Psoas muscle (tissue), 8 donors: Measurements from ENCODE around the gene CAMTA1. TPM values are rescaled to one million over a fixed set of nuclear protein-coding genes. Genes with fewer than 3 reads are reported as not detected.

Experiments used
- ATAC-seq, 4 donors: fragments of 200-7000 bp; cut with Tn5 transposase; one replicate each; pipeline ENCODE4 v1.9.1; 2020; ENCODE audit warnings: moderate library complexity in 3 of 4, mild to moderate bottlenecking in 2 of 4
- DNase-seq, 2 donors: peaks; one replicate each; pipeline ENCODE4 v3.0.0-alpha.2; 2020
- H3K27ac ChIP-seq: fragments of 200-600 bp; one replicate; pipeline ENCODE4 v1.8.0; 2022
- H3K27me3 ChIP-seq, 3 donors: fragments of 200-600 bp in 1 of 3; one replicate each; pipeline versions ENCODE4 v1.6.1 to v1.8.0; 2013 to 2022; ENCODE audit warnings: low read length in 2 of 3, mild to moderate bottlenecking in 2 of 3, moderate library complexity in 1 of 3; ENCODE audit not compliant: insufficient read depth in 3 of 3
- H3K36me3 ChIP-seq, 2 donors: fragments of 200-600 bp in 1 of 2; one replicate each; pipeline versions ENCODE4 v1.6.1 to v1.8.0; 2013 to 2022; ENCODE audit warnings: low read depth in 1 of 2, mild to moderate bottlenecking in 1 of 2, moderate library complexity in 1 of 2; ENCODE audit not compliant: insufficient read depth in 1 of 2
- H3K4me1 ChIP-seq: fragments of 200-600 bp; one replicate; pipeline ENCODE4 v1.8.0; 2022
- H3K4me3 ChIP-seq: fragments of 200-600 bp; one replicate; pipeline ENCODE4 v1.8.0; 2022; ENCODE audit warnings: mild to moderate bottlenecking
- H3K9me3 ChIP-seq: fragments of 200-600 bp; one replicate; pipeline ENCODE4 v1.8.0; 2022
- WGBS, 3 donors: extraction: QIAGEN DNeasy Blood & Tissue Kit; methylation state at CpG; one replicate each; pipeline versions ENCODE4 v1.1.6 to v1.1.7; 2013; 5-methylcytosine and 5-hydroxymethylcytosine counted together
- intact Hi-C, 2 donors: fragments of 100-400 bp; cut with DNase I; formaldehyde crosslinking; loops; one replicate each; pipeline versions ENCODE4 v1.11.0 to v1.14.2; 2022
- polyA plus RNA-seq, 3 donors: library from polyadenylated mRNA; stranded (reverse); fragments of 200-250 nt; gene quantifications; one replicate each; pipeline ENCODE4 v1.2.3, GENCODE V29; 2013
- total RNA-seq, 4 donors: library from RNA; stranded (reverse); fragmentation: NEBNext Ultra II Directional in 2 of 4; extraction: Animal tissue kit (Norgen Biotek cat#: 25700) in 2 of 4; gene quantifications; one replicate each; pipeline versions ENCODE4 v1.2.1 to v1.2.4, GENCODE V29; 2021 to 2023
- TF ChIP-seq, protein P1 (sequence below): fragments of 200-600 bp; IDR thresholded peaks from one replicate; pipeline ENCODE4 v1.8.0; 2022; ENCODE audit warnings: antibody characterized with exemption
- donor health status: healthy with polysubstance abuse.
- donor health status: DM: no; HTN: no; CAD: no; lungs with moderate emphysema.
- donor health status: Bipolar disorder and iron deficiency.
- donor health status: healthy.
- donor health status: DM: yes; HTN: yes; CAD: no.
- donor health status: DM: no; HTN: no; CAD: no.
- donor health status: DM: no; HTN: no; CAD: no.
- donor health status: DM: yes; HTN: yes; CAD: no.

CAMTA1 gene
- total and polyA plus RNA-seq, 7 donors: 64.6 to 206 (median 76.5) TPM

DNA sequence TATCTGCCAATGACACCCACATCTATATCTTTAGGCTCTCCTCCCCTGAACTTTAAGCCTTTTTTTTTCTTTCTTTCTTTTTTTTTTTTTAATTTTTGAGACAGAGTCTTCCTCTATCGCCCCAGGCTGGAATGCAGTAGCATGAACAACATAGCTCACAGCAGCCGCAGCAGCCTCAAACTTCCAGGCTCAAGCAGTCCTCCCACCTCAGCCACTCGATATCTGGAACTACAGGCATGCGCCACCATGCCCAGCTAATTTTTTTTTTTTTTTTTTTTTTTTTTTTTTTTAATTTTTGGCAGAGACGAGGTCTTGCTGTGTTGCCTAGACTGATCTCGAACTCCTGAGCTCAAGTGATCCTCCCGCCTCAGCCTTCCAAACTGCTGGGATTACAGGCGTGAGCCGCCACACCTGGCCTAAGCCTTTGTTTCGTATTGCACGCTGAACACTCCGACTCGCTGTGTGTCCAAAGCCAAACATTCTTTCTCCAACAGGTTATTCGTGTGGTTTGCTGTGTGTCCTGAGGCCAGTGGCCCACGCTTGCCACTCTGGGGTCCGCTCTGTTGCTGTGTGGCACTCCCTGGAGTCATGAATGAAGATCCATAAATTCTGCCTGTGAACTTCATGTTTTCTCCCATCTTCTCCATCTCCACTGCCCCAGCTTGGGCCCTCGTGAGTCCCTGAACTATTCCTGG, 119.4 kb downstream of the CAMTA1 start:
- ATAC-seq: no peak
- 80 to 87% (median 84%) methylated on average over 17 of the region's 17 CpGs for WGBS, 3 donors
- no peaks in the 10 kb centered on the region for H3K4me1 ChIP-seq
- TF ChIP-seq, protein P1, sequence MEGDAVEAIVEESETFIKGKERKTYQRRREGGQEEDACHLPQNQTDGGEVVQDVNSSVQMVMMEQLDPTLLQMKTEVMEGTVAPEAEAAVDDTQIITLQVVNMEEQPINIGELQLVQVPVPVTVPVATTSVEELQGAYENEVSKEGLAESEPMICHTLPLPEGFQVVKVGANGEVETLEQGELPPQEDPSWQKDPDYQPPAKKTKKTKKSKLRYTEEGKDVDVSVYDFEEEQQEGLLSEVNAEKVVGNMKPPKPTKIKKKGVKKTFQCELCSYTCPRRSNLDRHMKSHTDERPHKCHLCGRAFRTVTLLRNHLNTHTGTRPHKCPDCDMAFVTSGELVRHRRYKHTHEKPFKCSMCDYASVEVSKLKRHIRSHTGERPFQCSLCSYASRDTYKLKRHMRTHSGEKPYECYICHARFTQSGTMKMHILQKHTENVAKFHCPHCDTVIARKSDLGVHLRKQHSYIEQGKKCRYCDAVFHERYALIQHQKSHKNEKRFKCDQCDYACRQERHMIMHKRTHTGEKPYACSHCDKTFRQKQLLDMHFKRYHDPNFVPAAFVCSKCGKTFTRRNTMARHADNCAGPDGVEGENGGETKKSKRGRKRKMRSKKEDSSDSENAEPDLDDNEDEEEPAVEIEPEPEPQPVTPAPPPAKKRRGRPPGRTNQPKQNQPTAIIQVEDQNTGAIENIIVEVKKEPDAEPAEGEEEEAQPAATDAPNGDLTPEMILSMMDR: no peak
- H3K27me3 ChIP-seq: peaks cover 0 to 16% (median 4%) of the 10 kb centered on the region in 3 donors
- H3K4me3 ChIP-seq: no peak overlapping the region
- no peak overlapping the region for H3K27ac ChIP-seq
- intact Hi-C loops: no loop called here
- H3K36me3 ChIP-seq: no peaks in the 10 kb centered on the region
- no peaks in the 10 kb centered on the region for H3K9me3 ChIP-seq
- peak in 1 of 2 donors; percentile 31 for DNase-seq

DNA sequence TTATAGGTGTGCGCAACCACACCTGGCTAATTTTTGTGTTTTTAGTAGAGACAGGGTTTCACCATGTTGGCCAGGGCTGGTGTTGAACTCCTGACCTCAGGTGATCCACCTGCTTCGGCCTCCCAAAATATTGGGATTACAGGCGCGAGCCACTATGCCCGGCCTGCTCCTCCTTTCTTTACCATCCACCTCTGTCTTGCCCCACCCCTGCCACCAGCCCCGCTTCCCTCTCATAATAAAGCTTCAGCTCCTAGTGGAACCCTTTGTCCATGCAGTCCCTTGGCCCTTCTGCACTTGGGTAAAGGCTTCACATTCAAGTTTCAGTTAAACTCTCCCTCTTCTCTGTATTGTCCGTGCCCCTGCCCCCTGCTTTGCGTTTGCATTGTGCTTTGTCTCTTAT, 120.1 kb downstream of the CAMTA1 start:
- Histone ChIP-seq H3K27me3 (peaks cover 0 to 16% (median 4%) of the 10 kb centered on the region in 3 donors), H3K27ac (no peak overlapping the region), H3K36me3 (no peaks in the 10 kb centered on the region), H3K4me3 (no peak overlapping the region), H3K9me3 (no peaks in the 10 kb centered on the region), H3K4me1 (no peaks in the 10 kb centered on the region)
- TF ChIP-seq, protein P1: no peak
- DNase-seq (peak in 1 of 2 donors; percentile 19), ATAC-seq (no peak)
- 83 to 89% (median 88%) methylated on average over 8 of the region's 8 CpGs for WGBS, 3 donors
- intact Hi-C loops: no loop called here

GRCh38 chr1:6905790-6906189, 120.5 kb downstream of the CAMTA1 start:
- no peaks in the 10 kb centered on the region for H3K36me3 ChIP-seq
- H3K4me3 ChIP-seq: no peak overlapping the region
- 39 to 51% (median 45%) methylated on average over 7 of the region's 7 CpGs for WGBS, 3 donors
- TF ChIP-seq, protein P1: no peak
- intact Hi-C loops: no loop called here
- peak in 1 of 2 donors; percentile 39 for DNase-seq
- no peak overlapping the region for H3K27ac ChIP-seq
- no peaks in the 10 kb centered on the region for H3K9me3 ChIP-seq
- no peaks in the 10 kb centered on the region for H3K4me1 ChIP-seq
- no peak for ATAC-seq
- peaks cover 0 to 16% (median 4%) of the 10 kb centered on the region in 3 donors for H3K27me3 ChIP-seq

GRCh38 chr1:6906783-6907182, 121.5 kb downstream of the CAMTA1 start:
- ATAC-seq (no peak), DNase-seq (peak in 1 of 2 donors; percentile 21)
- H3K27me3 ChIP-seq: peaks cover 0 to 19% (median 4%) of the 10 kb centered on the region in 3 donors
- WGBS, 3 donors: 34 to 38% (median 38%) methylated on average over 7 of the region's 7 CpGs
- no peaks in the 10 kb centered on the region for H3K36me3 ChIP-seq
- TF ChIP-seq, protein P1: no peak
- no peaks in the 10 kb centered on the region for H3K9me3 ChIP-seq
- H3K4me1 ChIP-seq: no peaks in the 10 kb centered on the region
- no peak overlapping the region for H3K4me3 ChIP-seq
- intact Hi-C loops: no loop called here
- H3K27ac ChIP-seq: no peak overlapping the region

DNA sequence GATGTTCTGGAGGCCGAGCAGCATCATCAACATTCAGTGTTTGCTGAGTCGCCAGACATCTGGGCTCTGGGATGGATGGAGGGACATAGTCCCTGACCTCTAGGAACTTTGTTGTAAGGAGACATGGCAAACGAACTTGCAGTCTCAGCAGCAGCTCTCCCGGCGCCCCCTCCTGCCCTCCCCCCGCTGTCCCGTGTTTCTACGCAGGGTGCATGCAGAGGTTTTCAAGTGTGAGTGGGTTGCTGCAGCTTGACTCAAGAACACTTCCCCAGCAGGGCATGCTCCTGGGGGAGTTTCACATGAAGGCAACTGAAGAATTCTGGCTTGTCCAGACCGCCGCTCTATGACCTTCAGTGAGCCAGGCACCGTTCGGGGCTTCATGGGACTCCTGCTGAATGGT, 121.9 kb downstream of the CAMTA1 start:
- Histone ChIP-seq H3K36me3 (no peaks in the 10 kb centered on the region), H3K27ac (no peak overlapping the region), H3K27me3 (peaks cover 0 to 19% (median 4%) of the 10 kb centered on the region in 3 donors), H3K4me3 (no peak overlapping the region), H3K9me3 (no peaks in the 10 kb centered on the region), H3K4me1 (no peaks in the 10 kb centered on the region)
- WGBS, 3 donors: 61 to 69% (median 64%) methylated on average over 12 of the region's 12 CpGs
- DNase-seq (peak in 1 of 2 donors; percentile 28), ATAC-seq (no peak)
- intact Hi-C loops: no loop called here
- TF ChIP-seq, protein P1: no peak
